ENCODE results near the gene C1orf210. TPM values are rescaled to one million over a fixed set of nuclear protein-coding genes. Genes with fewer than 3 reads are reported as not detected.

The C1orf210 gene
- polyA plus RNA-seq, 1 donor (not counting 4 experiments of a cell fraction or from before 2014, with no cell fraction given), result 5.6 TPM

- Histone ChIP-seq H2AFZ (ENCODE audit: control insufficient read depth, low read length) (no peak overlapping the region), H3K4me2 (ENCODE audit: control insufficient read depth, extremely low read depth, insufficient read depth, low read depth, low read length) (no peak overlapping the region), H3K36me3 (ENCODE audit: control insufficient read depth in 2 of 2, extremely low read depth in 1 of 2, insufficient read depth in 2 of 2, low read length in 2 of 2) (no peaks in the 10 kb centered on the region), H3K9me1 (ENCODE audit: control insufficient read depth, extremely low read depth, insufficient read depth, low read length) (no peaks in the 10 kb centered on the region), H4K20me1 (ENCODE audit: control insufficient read depth, extremely low read depth, insufficient read depth, low read length) (no peaks in the 10 kb centered on the region), H3K79me2 (ENCODE audit: control insufficient read depth, insufficient read depth, low read length) (no peaks in the 10 kb centered on the region), H3K4me3 (ENCODE audit: control insufficient read depth in 2 of 3, extremely low read depth in 1 of 3, insufficient read depth in 2 of 3, low read depth in 1 of 3, low read length in 3 of 3) (no peak overlapping the region), H3K27ac (ENCODE audit: control insufficient read depth, insufficient read depth, low read length) (no peak overlapping the region), H3K27me3 (ENCODE audit: control insufficient read depth, extremely low read depth, insufficient read depth, low read length) (peaks cover 4% of the 10 kb centered on the region), H3K4me1 (ENCODE audit: control insufficient read depth, extremely low read depth, insufficient read depth, low read length) (no peaks in the 10 kb centered on the region), H3K9me3 (ENCODE audit: control insufficient read depth, low read depth, low read length) (no peaks in the 10 kb centered on the region), H3K9ac (ENCODE audit: control insufficient read depth, extremely low read depth, insufficient read depth, low read length) (no peak overlapping the region)
- dilution Hi-C loops (cut with MboI; ENCODE audit: extremely low pct_ligation_motif_present, low sequenced_read_pairs), result no loop called here
- DNase-seq (ENCODE audit: low read depth, low spot score), result no peak
- no peak for FAIRE-seq
- TF ChIP-seq EZH2 (IDR thresholded peaks at IDR 0.05; ENCODE audit: low read length) (no peak), CTCF (optimal IDR thresholded peaks at IDR 0.05 in 1 of 3, IDR thresholded peaks at IDR 0.05 in 1 of 3, conservative IDR thresholded peaks at IDR 0.05 in 1 of 3; ENCODE audit: extremely low read depth in 1 of 3, insufficient read depth in 2 of 3, low read length in 3 of 3) (no peak)
These were observed 30.1 kb upstream of the C1orf210 start for GRCh38 chr1:43315481-43315880.

GRCh38 chr1:43314233-43314632, 28.9 kb upstream of the C1orf210 start:
- Histone ChIP-seq H3K27ac (ENCODE audit: control insufficient read depth, insufficient read depth, low read length) (no peak overlapping the region), H3K4me2 (ENCODE audit: control insufficient read depth, extremely low read depth, insufficient read depth, low read depth, low read length) (no peak overlapping the region), H3K9me1 (ENCODE audit: control insufficient read depth, extremely low read depth, insufficient read depth, low read length) (no peaks in the 10 kb centered on the region), H3K27me3 (ENCODE audit: control insufficient read depth, extremely low read depth, insufficient read depth, low read length) (peaks cover 4% of the 10 kb centered on the region), H3K9ac (ENCODE audit: control insufficient read depth, extremely low read depth, insufficient read depth, low read length) (no peak overlapping the region), H3K79me2 (ENCODE audit: control insufficient read depth, insufficient read depth, low read length) (no peaks in the 10 kb centered on the region), H3K36me3 (ENCODE audit: control insufficient read depth in 2 of 2, extremely low read depth in 1 of 2, insufficient read depth in 2 of 2, low read length in 2 of 2) (no peaks in the 10 kb centered on the region), H3K9me3 (ENCODE audit: control insufficient read depth, low read depth, low read length) (no peaks in the 10 kb centered on the region), H3K4me3 (ENCODE audit: control insufficient read depth in 2 of 3, extremely low read depth in 1 of 3, insufficient read depth in 2 of 3, low read depth in 1 of 3, low read length in 3 of 3) (no peak overlapping the region), H3K4me1 (ENCODE audit: control insufficient read depth, extremely low read depth, insufficient read depth, low read length) (no peaks in the 10 kb centered on the region), H4K20me1 (ENCODE audit: control insufficient read depth, extremely low read depth, insufficient read depth, low read length) (no peaks in the 10 kb centered on the region), H2AFZ (ENCODE audit: control insufficient read depth, low read length) (no peak overlapping the region)
- FAIRE-seq (no peak), DNase-seq (ENCODE audit: low read depth, low spot score) (no peak)
- TF ChIP-seq EZH2 (IDR thresholded peaks at IDR 0.05; ENCODE audit: low read length) (no peak), CTCF (optimal IDR thresholded peaks at IDR 0.05 in 1 of 3, IDR thresholded peaks at IDR 0.05 in 1 of 3, conservative IDR thresholded peaks at IDR 0.05 in 1 of 3; ENCODE audit: extremely low read depth in 1 of 3, insufficient read depth in 2 of 3, low read length in 3 of 3) (no peak)
- dilution Hi-C loops (cut with MboI; ENCODE audit: extremely low pct_ligation_motif_present, low sequenced_read_pairs), result no loop called here
